Measurements from ENCODE around the gene NTN3. TPM values are rescaled to one million over a fixed set of nuclear protein-coding genes. Genes with fewer than 3 reads are reported as not detected.

The NTN3 gene
- total and polyA plus RNA-seq, 10 donors, result 0.03 to 0.28 (median 0.13) TPM; not detected in 5

- H3K27ac ChIP-seq, result no peak overlapping the region
- TF ChIP-seq POLR2A (IDR thresholded peaks at IDR 0.05) (no peak), CTCF (IDR thresholded peaks at IDR 0.05 in 8 of 11, conservative IDR thresholded peaks at IDR 0.05 in 3 of 11) (no peak), POLR2AphosphoS5 (IDR thresholded peaks at IDR 0.05) (no peak)
- intact Hi-C loops (cut with DNase I; ENCODE audit: low total_unique reads), result no loop called here
- H3K36me3 ChIP-seq, result peaks cover 0 to 62% (median 19%) of the 10 kb centered on the region in 6 donors
- no peaks in the 10 kb centered on the region for H3K27me3 ChIP-seq (replicated peaks in 1 of 7)
- no peak for DNase-seq
- WGBS, 5 donors, result 96 to 98% (median 96%) methylated on average over 9 to 21 of the region's 21 CpGs
- H3K9me3 ChIP-seq, result no peaks in the 10 kb centered on the region
- H3K4me1 ChIP-seq, result peaks cover 0 to 26% (median 18%) of the 10 kb centered on the region in 6 donors
- H3K4me3 ChIP-seq, result no peak overlapping the region
Observed at GRCh38 chr16:2456551-2457153, 14.4 kb upstream of the NTN3 start.

- intact Hi-C loops (cut with DNase I; ENCODE audit: low total_unique reads), result no loop called here
- Histone ChIP-seq H3K4me3 (no peak overlapping the region), H3K4me1 (peaks cover 0 to 26% (median 18%) of the 10 kb centered on the region in 6 donors), H3K36me3 (peaks cover 0 to 56% (median 17%) of the 10 kb centered on the region in 6 donors), H3K9me3 (no peaks in the 10 kb centered on the region), H3K27ac (no peak overlapping the region), H3K27me3 (replicated peaks in 1 of 7) (no peaks in the 10 kb centered on the region)
- no peak for TF ChIP-seq POLR2A (IDR thresholded peaks at IDR 0.05)
- TF ChIP-seq POLR2AphosphoS5 (IDR thresholded peaks at IDR 0.05), result peak in 1 of 3 donors; percentile 19
- 75 to 84% (median 80%) methylated on average over 13 of the region's 13 CpGs for WGBS, 5 donors
- DNase-seq, result no peak
Observed at GRCh38 chr16:2457267-2457666, 13.8 kb upstream of the NTN3 start.

- peaks cover 0 to 49% (median 17%) of the 10 kb centered on the region in 6 donors for H3K36me3 ChIP-seq
- TF ChIP-seq POLR2AphosphoS5 (IDR thresholded peaks at IDR 0.05) (no peak), POLR2A (IDR thresholded peaks at IDR 0.05) (no peak)
- H3K9me3 ChIP-seq, result no peaks in the 10 kb centered on the region
- no peaks in the 10 kb centered on the region for H3K27me3 ChIP-seq (replicated peaks in 1 of 7)
- H3K27ac ChIP-seq, result no peak overlapping the region
- WGBS, 5 donors, result 81 to 93% (median 87%) methylated on average over 7 of the region's 7 CpGs
- intact Hi-C loops (cut with DNase I; ENCODE audit: low total_unique reads), result no loop called here
- no peak for DNase-seq
- H3K4me1 ChIP-seq, result peaks cover 0 to 26% (median 18%) of the 10 kb centered on the region in 6 donors
- H3K4me3 ChIP-seq, result no peak overlapping the region
Observed at GRCh38 chr16:2457946-2458345, 13.2 kb upstream of the NTN3 start.

- H3K9me3 ChIP-seq, result no peaks in the 10 kb centered on the region
- intact Hi-C loops (cut with DNase I; ENCODE audit: low total_unique reads), result no loop called here
- WGBS, 5 donors, result 32 to 51% (median 40%) methylated on average over 18 of the region's 18 CpGs
- H3K4me1 ChIP-seq, result peaks cover 0 to 26% (median 18%) of the 10 kb centered on the region in 6 donors
- peak; percentile 79 for DNase-seq
- peaks cover 0 to 38% (median 8%) of the 10 kb centered on the region in 6 donors for H3K36me3 ChIP-seq
- H3K4me3 ChIP-seq, result peak overlapping the region; percentile 18 to 77 (median 64)
- no peaks in the 10 kb centered on the region for H3K27me3 ChIP-seq (replicated peaks in 1 of 7)
- no peak for TF ChIP-seq POLR2AphosphoS5 (IDR thresholded peaks at IDR 0.05)
- no peak for TF ChIP-seq CTCF (IDR thresholded peaks at IDR 0.05 in 8 of 11, conservative IDR thresholded peaks at IDR 0.05 in 3 of 11)
- TF ChIP-seq POLR2A (IDR thresholded peaks at IDR 0.05), result no peak
- peak overlapping the region in 5 of 8 donors; percentile 5 to 62 (median 39) for H3K27ac ChIP-seq
Observed at GRCh38 chr16:2458887-2459646, 12.0 kb upstream of the NTN3 start.
